GM18951 (cell line): ENCODE results near the gene NCDN.
"Not testable (repeated sequence)": the region's sequence is repeated elsewhere in the genome, so short reads cannot be mapped to it uniquely, and the experiment has no call there.

Experiments
- POLR2A ChIP-seq: IDR thresholded peaks from 4 replicates; pipeline ENCODE4 v1.6.1; 2011; ENCODE audit warnings: mild to moderate bottlenecking; ENCODE audit not compliant: insufficient read length, insufficient read depth; ENCODE audit errors: extremely low read depth
- in situ Hi-C: fragments of 300-500 bp; cut with MboI; formaldehyde crosslinking; loops from one replicate; pipeline ENCODE4 v1.12.0; 2022; ENCODE audit warnings: low sequenced_read_pairs, mixed read lengths, inconsistent platforms; ENCODE audit not compliant: unreplicated experiment

The NCDN gene

DNA sequence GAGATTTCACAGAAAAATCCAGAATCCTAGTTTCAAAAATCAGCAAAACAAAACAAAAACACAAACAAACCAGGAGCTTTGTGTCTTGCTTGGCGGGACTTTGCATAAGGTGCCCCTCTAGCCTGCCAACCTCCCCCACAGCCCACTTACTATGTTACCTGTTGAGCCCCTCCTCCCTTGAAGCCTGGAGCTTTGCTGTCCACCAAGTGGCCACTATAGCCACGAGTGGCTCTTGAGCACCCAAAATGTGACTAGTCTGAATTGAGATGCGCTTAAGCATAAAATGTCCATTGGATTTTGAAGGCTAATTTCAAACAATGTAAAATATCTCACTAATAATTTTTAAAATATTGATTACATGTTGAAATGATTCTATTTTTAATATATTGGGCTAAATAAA is 27.7 kb downstream of the NCDN start:
- in situ Hi-C loops, result no loop called here
- no peak for TF ChIP-seq POLR2A

DNA sequence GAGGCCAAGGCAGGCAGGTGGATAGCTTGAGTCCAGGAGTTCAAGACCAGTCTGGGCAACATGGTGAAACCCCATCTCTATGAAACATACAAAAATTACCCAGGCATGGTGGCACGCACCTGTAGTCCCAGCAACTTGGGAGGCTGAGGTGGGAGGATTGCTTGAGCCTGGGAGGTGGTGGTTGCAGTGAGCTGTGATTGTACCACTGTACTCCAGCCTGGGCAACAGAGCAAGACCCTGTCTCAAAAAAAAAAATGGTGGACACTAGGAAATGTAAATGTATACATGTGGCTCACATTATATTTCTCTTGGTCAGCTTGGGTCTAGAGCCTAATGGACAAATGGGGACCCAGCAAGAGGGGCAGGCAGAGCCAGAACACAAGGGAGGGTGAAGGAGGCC is 28.2 kb downstream of the NCDN start:
- in situ Hi-C loops, result not testable (repeated sequence)

DNA sequence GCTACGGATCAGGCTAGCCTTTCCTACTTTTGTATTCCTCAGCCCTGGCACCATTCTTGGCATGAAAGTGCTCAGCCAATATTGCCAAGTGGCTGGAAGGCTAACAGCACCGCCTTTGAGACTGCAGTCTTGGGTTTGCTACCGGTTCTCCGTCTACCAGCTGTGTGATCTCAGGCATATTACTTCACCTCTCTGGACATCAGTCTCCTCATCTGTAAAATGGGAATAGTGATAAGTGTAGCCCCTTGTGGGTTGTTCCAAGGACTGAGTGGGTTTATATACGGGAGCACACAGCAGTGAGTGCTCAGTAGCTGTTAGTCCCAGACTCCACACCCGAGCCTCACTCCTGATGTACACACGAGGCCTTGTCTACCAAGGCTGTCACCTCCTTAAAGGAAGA is 29.2 kb downstream of the NCDN start:
- in situ Hi-C loops, result no loop called here
- no peak for TF ChIP-seq POLR2A

DNA sequence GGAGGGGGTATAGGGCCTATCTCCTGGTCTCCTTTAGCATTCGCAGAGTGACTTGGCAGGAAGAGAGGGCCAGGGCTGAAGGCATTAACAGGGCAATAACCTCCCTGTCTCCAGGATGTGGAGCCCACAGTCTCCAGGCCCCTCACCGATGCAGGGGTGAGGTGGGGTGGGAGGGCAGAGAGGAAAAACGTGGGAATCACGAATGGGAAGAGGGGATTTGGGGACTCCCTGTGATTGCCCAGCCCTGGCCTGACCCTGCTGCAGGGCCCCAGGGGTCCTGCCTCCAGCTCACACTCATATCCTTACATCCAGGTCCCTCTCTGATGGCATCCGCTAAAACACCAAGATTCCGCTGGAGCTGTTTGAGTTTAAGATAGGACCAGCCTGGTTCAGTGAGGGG is 30.1 kb downstream of the NCDN start:
- no peak for TF ChIP-seq POLR2A
- in situ Hi-C loops, result no loop called here

DNA sequence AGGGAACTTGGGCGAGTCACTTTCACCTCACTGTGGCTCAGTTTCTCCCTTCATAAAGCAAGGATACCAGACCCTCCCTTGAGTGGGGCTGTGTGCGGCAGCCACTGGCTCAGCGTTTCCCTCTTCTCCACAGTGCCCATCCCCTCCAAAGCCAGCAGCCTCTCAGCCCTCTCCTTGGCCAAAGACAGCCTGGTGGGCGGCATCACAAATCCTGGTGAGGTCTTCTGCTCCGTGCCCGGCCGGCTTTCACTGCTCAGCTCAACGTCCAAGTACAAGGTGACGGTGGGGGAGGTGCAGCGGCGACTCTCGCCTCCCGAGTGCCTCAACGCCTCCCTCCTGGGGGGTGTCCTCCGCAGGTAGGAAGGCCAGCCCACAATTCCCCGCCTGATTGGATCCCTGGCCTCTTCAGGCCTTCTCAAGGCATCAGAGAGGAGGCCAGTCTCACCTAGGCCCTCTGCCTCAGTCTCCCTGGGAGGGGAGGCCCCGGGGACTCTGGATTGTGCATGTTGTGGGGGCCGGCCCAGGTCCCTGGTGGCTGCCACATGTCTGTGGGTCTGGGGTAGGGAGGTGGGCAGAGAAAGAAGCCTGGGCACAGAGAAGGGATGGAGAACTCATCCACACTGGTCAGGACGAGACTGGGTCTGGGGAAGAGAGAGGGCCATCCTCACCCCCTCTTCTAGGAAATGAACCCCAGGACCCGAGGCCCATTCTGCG is 30.8 kb downstream of the NCDN start:
- no peak for TF ChIP-seq POLR2A

DNA sequence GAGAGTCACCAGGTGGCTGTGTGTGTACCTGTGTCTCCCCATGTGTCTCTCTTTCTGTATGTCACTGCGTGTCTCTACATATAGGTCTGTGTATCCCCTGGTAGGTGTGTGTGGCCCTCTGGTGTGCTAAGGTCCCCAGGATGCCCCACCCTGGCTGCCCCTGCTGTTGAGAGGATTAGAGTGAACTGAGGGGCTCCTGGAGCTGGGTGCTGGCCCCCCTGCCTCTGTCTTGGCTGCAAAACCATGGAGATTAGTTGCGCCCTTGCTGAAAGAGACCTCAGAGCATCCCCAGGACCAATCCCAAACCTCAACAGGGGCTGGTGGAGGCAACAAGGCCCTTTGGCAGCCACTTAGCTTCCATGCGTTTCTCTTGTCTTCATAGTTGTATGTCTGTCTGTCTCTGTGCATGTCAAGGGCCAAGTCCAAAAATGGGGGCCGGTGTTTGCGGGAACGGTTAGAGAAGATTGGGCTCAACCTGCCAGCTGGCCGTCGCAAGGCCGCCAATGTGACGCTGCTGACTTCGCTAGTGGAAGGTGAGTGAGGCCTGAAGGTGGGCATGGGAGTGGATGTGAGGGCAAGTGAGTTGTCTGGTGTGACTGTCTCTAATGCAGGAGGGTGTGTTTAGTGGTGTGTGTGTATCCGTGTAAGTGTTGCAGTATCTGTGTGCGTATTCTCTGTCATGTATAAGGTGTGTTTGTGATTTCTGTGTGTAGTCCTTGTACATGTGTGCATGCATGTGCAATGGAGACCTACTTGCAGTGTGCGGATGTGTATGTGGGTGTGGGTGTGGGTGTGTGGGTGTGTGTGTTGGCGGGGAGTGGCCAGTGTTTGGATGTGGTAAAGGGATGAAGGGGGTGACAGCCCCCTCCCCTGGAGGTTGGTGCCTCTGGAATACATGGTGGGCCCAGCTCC is 32.2 kb downstream of the NCDN start:
- TF ChIP-seq POLR2A, result no peak
- in situ Hi-C loops, result no loop called here

More for the DNA sequence above, 30.8 kb downstream of the NCDN start:
- in situ Hi-C loops, result no loop called here

DNA sequence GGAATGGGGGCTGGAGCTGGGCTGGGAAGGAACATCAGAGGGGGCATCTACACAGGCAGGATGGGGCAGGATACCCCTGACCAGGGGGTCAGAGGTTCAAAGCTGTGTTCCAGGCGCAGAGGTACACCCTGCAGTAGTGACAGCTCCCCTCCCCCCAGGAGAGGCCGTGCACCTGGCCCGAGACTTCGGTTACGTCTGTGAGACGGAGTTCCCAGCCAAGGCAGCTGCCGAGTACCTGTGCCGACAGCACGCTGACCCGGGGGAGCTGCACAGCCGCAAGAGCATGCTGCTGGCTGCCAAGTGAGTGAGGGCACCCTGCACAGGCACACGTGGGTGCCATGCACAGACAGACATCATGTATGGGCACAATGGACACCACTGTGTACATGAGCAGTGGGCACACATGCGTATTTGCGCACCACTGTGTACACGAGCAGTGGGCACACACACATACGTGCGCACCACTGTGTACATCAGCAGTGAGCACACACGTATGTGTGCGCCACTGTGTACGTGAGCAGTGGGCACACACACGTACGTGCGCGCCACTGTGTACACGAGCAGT is 33.0 kb downstream of the NCDN start:
- no peak for TF ChIP-seq POLR2A
- in situ Hi-C loops, result no loop called here

DNA sequence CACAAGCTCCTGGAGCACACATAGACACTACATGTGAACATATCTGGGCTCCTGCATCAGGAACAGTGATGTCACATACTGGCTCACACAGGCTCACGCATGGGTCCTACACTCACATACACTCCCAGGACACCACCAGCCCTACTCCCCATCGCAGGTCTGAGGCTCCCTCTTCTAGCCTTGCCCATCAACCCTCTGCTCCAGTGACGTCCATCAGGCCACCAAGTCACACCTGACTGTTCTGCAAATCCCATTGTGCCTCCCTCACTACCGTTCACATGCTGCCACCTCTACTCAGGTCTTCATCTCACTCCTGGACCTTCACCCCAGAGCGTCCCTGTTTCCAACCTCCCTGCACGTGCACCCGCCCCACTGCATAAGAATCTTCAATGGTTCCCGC is 33.6 kb downstream of the NCDN start:
- in situ Hi-C loops, result no loop called here
- no peak for TF ChIP-seq POLR2A

DNA sequence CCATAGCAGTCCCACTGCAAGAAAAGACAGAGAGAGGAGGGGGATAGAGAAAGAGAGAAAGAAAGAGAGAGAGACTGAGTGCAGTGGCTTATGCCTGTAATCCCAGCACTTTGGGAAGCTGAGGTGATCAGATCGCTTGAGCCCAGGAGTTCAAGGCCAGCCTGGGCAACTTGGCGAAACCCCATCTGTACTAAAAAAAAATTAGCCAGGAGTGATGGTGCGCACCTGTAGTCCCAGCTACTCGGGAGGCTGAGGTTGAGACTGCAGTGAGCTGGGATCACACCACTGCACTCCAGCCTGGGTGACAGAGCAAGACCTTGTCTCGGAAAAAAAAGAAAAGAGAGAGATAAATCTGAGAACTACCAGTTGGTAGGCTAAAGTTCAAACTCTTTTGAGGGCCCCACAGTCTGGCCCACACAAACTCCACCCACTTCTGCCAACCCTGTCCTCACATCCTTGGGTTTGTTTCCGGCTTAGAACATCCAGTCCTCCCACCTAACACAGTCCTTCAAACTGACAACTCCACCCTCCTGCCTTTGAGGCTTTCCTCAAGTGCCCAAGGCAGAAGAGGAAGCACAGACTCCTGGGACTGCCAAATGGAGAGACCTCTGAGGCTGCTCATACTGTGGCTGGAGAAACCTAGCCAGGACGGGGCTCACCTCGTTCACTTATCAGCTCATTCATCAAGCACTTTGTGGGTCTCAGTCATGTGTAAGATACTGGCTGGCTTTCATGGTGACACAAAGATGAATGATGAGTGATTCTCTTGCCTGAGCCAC is 35.6 kb downstream of the NCDN start:
- TF ChIP-seq POLR2A, result no peak
- in situ Hi-C loops, result no loop called here

DNA sequence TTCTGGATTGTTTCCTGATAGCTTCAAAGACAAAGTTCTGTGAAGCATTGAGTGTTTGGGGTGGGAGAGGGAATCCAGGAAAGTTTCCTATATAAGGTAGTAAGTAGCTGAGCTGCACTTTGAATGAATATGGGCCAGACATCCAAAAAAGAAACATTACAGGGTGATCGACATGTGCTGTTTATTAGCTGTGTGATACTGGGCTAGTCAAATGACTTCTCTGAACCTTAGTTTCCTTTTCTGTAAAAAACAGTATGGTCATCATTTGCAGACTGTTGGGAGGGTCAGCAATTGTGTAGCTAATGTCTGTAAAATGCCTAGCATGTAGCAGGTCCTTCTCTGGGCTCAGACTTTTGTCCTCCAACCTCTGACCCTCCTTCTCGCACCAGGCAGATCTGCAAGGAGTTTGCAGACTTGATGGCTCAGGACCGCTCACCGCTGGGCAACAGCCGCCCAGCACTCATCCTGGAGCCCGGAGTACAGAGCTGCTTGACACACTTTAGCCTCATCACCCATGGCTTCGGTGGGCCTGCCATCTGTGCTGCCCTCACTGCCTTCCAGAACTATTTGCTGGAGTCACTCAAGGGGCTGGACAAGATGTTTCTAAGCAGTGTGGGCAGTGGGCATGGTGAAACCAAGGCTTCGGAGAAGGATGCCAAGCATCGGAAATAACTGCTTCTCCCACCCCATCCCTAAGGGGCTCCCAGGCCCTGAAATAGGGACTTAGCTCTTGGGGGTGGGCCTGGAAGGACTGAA is 36.6 kb downstream of the NCDN start:
- TF ChIP-seq POLR2A, result no peak
- in situ Hi-C loops, result no loop called here

DNA sequence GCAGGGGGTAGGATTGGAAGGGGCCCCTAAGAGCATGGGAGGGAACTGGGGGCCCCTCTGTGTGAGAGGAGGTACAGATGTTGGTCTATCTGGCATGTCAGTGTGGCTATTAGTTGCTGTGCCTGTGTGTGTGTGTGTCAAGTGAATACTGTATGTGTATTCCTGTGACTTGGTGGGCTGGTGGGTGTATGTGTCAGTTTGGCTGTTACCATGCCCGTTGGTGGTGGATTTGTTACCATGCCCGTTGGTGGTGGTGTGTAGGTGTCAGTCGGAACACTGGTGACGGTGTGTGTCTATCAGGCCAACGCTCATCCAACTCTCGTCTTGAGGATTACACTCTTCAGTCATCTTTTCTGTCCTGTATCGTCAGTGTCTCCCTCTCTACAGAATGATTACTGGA is 38.1 kb downstream of the NCDN start:
- in situ Hi-C loops, result no loop called here
- TF ChIP-seq POLR2A, result no peak

DNA sequence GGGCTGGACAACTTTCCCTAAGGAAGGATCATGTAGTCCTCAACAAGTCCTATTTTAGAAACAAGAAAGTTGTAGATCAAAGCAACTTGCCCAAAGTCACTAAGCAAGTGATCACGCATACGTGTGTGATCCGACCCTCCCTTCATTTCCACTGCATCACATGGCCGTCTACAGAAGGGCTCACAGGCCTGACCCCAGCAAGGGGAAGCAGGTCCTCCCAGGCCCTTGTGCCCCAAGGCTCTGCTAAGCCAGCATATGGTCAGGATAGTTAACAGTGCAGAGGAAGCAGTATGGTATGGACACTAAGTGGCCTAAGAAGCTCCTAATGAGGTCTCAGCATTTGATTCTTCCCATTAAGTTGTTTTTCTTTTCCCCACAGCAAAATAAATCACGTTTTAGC is 40.3 kb downstream of the NCDN start:
- in situ Hi-C loops, result no loop called here

More for the DNA sequence above, 40.3 kb downstream of the NCDN start:
- no peak for TF ChIP-seq POLR2A
